GM18867 (cell line): ENCODE measurements around the gene RNF121.

ENCODE experiments used
- ATAC-seq: cut with Tn5 transposase; IDR thresholded peaks from one replicate; pipeline ENCODE4 v1.9.1; 2021; ENCODE audit warnings: mild to moderate bottlenecking, moderate library complexity; ENCODE audit not compliant: unreplicated experiment

The RNF121 gene

GRCh38 chr11:71986131-71986530 is 57.3 kb downstream of the RNF121 start:
- ATAC-seq = no peak

- no peak for ATAC-seq
Measured at GRCh38 chr11:71987521-71987920, 58.7 kb downstream of the RNF121 start.

- no peak for ATAC-seq
Measured at GRCh38 chr11:71988050-71988449, 59.2 kb downstream of the RNF121 start.

GRCh38 chr11:71990701-71991100 is 61.9 kb downstream of the RNF121 start:
- ATAC-seq = no peak

- ATAC-seq = peak; percentile 74
Measured at GRCh38 chr11:71991494-71991893, 62.6 kb downstream of the RNF121 start.

- no peak for ATAC-seq
Measured at GRCh38 chr11:71992136-71992730, 63.4 kb downstream of the RNF121 start.

- no peak for ATAC-seq
Measured at GRCh38 chr11:71994786-71995185, 65.9 kb downstream of the RNF121 start.

GRCh38 chr11:71995726-71996291 is 67.0 kb downstream of the RNF121 start:
- no peak for ATAC-seq

- no peak for ATAC-seq
Measured at GRCh38 chr11:71996517-71996916, 67.7 kb downstream of the RNF121 start.

- no peak for ATAC-seq
Measured at GRCh38 chr11:71996946-71997345, 68.1 kb downstream of the RNF121 start.

GRCh38 chr11:71997594-71997993 is 68.7 kb downstream of the RNF121 start:
- no peak for ATAC-seq

GRCh38 chr11:71998061-71998460 is 69.2 kb downstream of the RNF121 start:
- no peak for ATAC-seq

GRCh38 chr11:71998649-71999310 is 69.9 kb downstream of the RNF121 start, which contains the start of gene IL18BP:
TSS of gene IL18BP (plus strand) at chr11:71998909. CDS start at chr11:71999985, 1,076 bp downstream.
- peak; percentile 51 for ATAC-seq

GRCh38 chr11:71999362-71999761 is 70.5 kb downstream of the RNF121 start:
- ATAC-seq = no peak

- ATAC-seq = no peak
Measured at GRCh38 chr11:71999798-72000197, 71.0 kb downstream of the RNF121 start.

GRCh38 chr11:72000202-72000867 is 71.5 kb downstream of the RNF121 start:
- no peak for ATAC-seq

GRCh38 chr11:72001285-72001684 is 72.4 kb downstream of the RNF121 start:
- no peak for ATAC-seq

GRCh38 chr11:72001834-72002591 is 73.2 kb downstream of the RNF121 start:
- ATAC-seq = no peak

- ATAC-seq = no peak
Measured at GRCh38 chr11:72002841-72003775, 74.3 kb downstream of the RNF121 start.

GRCh38 chr11:72003776-72004171 is 74.9 kb downstream of the RNF121 start:
- no peak for ATAC-seq
